ENCODE data around the gene ADGRG6. TPM values are rescaled to one million over a fixed set of nuclear protein-coding genes. Genes with fewer than 3 reads are reported as not detected.

The ADGRG6 gene
- total RNA-seq, 1 experiment from 2014 or later = 2.5 TPM

DNA sequence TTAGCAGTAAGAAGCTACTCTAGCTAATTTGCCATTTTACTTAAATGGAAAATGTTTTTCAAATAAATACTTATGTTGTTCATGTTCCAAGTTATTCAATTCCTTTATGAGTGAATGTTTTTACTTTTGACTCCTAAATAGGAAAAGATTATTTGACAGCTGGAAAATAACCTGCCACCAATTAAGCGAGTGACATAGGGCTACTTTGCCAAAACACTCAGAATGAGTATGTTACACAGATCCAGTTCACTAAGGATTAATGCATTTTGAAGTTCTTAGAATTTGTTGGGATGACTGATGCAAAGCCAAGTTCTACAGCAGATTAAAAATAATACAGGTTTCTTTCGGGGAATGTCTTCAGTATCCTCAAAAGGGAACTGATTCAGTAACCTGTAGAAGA is 144.4 kb downstream of the ADGRG6 start:
- Histone ChIP-seq H3K23me2 (ENCODE audit: insufficient read length, low read depth, low read length, poor library complexity, severe bottlenecking) (no peaks in the 10 kb centered on the region), H4K8ac (replicated peaks; ENCODE audit: insufficient read length, low read depth, low read length) (no peak overlapping the region), H2AK5ac (ENCODE audit: insufficient read length, low read length) (no peak overlapping the region), H2BK120ac (ENCODE audit: low read depth, low read length, poor library complexity, severe bottlenecking) (no peak overlapping the region), H3K4ac (ENCODE audit: low read depth, low read length) (no peak overlapping the region), H4K5ac (ENCODE audit: insufficient read length, low read depth, low read length) (no peak overlapping the region), H3K79me1 (ENCODE audit: insufficient read depth, low read depth, low read length, poor library complexity, severe bottlenecking) (no peaks in the 10 kb centered on the region), H3K9me3 (ENCODE audit: control insufficient read depth, low read depth, low read length) (no peaks in the 10 kb centered on the region), H3K14ac (ENCODE audit: insufficient read depth, low read length) (no peak overlapping the region), H3K23ac (ENCODE audit: insufficient read length, low read depth, low read length) (no peak overlapping the region), H3K27me3 (ENCODE audit: insufficient read depth, low read length) (no peaks in the 10 kb centered on the region), H2BK20ac (ENCODE audit: low read depth, low read length, poor library complexity, severe bottlenecking) (no peak overlapping the region), H3K4me2 (ENCODE audit: insufficient read depth, insufficient read length, low read length) (no peak overlapping the region), H2BK15ac (ENCODE audit: low read depth, low read length) (no peak overlapping the region), H3K9ac (ENCODE audit: extremely low read depth, insufficient read length, low read length) (no peak overlapping the region), H4K20me1 (ENCODE audit: control insufficient read depth, insufficient read depth, insufficient read length) (no peaks in the 10 kb centered on the region), H3K56ac (ENCODE audit: insufficient read length, low read depth, low read length) (no peak overlapping the region), H3K18ac (ENCODE audit: insufficient read length, low read depth, low read length) (no peak overlapping the region), H2AFZ (ENCODE audit: low read length) (no peak overlapping the region), H3K27ac (ENCODE audit: insufficient read length, low read depth, low read length) (no peak overlapping the region), H2BK12ac (ENCODE audit: insufficient read length, low read depth, low read length) (no peak overlapping the region), H3K4me1 (ENCODE audit: insufficient read depth, low read length) (peaks cover 4% of the 10 kb centered on the region), H4K91ac (ENCODE audit: insufficient read length, low read depth, low read length) (no peak overlapping the region), H3T11ph (ENCODE audit: low read length) (no peak overlapping the region), H2BK5ac (ENCODE audit: insufficient read length, low read length) (no peak overlapping the region), H3K79me2 (ENCODE audit: insufficient read depth, low read length) (no peaks in the 10 kb centered on the region)
- H3K9me3 Mint-ChIP-seq = peaks cover 0 to 4% of the 10 kb centered on the region in 2 experiments; a peak in 1 of 5 replicates
- H3K36me3 Mint-ChIP-seq (ENCODE audit: insufficient read depth in 1 of 3, low read depth in 3 of 3) = peaks cover 0 to 2% (median 0%) of the 10 kb centered on the region in 3 experiments; a peak in 2 of 7 replicates
- no CpG with 5 or more reads among the region's 2 CpGs for WGBS (ENCODE audit: extremely low coverage, insufficient read length, low lambda C conversion rate)
- no peak overlapping the region for H3K4me3 Mint-ChIP-seq
- H3K27me3 Mint-ChIP-seq (ENCODE audit: low read depth) = no peaks in the 10 kb centered on the region
- TF ChIP-seq, protein P1, sequence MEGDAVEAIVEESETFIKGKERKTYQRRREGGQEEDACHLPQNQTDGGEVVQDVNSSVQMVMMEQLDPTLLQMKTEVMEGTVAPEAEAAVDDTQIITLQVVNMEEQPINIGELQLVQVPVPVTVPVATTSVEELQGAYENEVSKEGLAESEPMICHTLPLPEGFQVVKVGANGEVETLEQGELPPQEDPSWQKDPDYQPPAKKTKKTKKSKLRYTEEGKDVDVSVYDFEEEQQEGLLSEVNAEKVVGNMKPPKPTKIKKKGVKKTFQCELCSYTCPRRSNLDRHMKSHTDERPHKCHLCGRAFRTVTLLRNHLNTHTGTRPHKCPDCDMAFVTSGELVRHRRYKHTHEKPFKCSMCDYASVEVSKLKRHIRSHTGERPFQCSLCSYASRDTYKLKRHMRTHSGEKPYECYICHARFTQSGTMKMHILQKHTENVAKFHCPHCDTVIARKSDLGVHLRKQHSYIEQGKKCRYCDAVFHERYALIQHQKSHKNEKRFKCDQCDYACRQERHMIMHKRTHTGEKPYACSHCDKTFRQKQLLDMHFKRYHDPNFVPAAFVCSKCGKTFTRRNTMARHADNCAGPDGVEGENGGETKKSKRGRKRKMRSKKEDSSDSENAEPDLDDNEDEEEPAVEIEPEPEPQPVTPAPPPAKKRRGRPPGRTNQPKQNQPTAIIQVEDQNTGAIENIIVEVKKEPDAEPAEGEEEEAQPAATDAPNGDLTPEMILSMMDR (conservative IDR thresholded peaks at IDR 0.05) = no peak
- H3K27ac Mint-ChIP-seq = no peak overlapping the region
- H3K4me1 Mint-ChIP-seq = peaks cover 25 to 31% of the 10 kb centered on the region in 2 experiments
- no peak for DNase-seq
